DLD1 (cell line): ENCODE measurements around the gene SOD3.

Experiments used
- in situ Hi-C: cut with HindIII; loops from 2 replicates; pipeline ENCODE4 v1.10.0; 2017; ENCODE audit warnings: low sequenced_read_pairs

SOD3 gene

DNA sequence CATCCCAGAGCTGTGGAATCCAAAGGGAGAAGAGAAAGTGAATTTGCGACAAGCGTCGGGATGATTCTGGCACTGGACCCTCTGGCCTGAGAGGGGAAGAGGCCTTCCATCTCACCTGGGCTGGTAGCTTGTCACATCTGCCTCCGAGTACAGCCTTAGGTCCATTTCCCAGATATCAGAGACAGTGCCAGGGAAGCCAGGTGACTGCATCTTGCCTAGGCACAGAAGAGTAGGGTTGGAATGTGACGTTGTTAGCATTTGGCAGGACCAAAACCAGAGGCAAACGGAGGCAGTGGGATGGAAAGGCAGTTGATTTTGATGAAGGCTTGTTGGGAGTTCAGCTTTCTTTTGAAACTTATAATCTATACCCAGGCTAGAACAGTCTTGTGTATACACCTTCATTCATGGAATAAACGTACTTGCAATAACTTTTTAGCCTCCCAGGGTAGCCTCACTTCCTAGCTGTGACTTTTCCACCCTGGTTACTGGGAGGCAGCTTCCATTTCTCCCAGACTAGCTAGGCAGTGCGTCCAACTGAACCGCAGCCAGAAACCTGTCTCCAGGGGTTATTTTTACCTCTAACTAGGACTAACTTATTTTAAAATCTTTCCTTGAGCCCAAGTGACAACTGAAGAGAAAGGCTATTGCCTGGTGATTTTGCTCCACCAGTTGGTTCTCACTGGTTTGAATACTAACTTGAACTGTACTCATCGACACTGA lies 5.9 kb downstream of the SOD3 start:
- in situ Hi-C loops: no loop called here

DNA sequence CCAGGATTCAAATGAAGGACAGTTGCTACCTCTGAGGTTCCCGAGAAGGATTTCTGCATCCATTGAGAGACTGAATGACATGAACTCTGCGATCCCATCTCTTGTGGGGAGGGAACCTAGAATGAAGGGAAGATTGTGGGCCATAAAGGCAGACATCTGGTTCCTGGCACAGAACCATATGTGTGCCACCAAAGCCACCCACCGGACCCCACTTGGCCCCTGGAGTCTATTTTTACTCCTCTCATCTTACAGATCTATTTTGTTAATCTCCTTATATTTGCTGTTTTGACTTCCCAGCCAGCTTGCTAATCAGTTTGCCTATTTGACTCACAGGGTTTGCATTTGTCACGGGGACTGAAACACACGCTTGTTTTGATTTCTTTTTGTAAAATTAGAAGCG lies 7.3 kb downstream of the SOD3 start:
- in situ Hi-C loops: no loop called here

DNA sequence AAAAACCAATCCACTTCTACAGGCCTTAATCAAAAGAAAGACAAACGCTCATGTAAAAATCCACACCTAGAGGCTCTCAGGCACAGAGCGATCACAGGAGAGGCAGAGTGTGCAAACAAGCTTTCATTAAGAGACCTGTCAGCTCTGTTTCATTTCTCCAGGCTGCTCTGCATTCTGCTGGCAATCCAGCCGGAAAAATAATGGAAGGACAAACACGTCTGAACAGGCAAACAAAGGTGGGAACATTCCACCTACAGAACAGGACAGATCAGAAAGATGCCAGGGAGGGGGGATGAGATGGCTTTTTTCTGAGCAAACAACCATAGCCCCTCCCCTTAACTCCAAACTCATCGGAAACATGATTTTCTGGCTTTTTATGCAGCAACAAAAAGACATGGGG lies 9.7 kb downstream of the SOD3 start:
- in situ Hi-C loops: no loop called here

GRCh38 chr4:24805566-24805965 lies 10.2 kb downstream of the SOD3 start:
- in situ Hi-C loops: no loop called here

- in situ Hi-C loops: no loop called here
Observed at GRCh38 chr4:24806206-24806990, 11.0 kb downstream of the SOD3 start.

DNA sequence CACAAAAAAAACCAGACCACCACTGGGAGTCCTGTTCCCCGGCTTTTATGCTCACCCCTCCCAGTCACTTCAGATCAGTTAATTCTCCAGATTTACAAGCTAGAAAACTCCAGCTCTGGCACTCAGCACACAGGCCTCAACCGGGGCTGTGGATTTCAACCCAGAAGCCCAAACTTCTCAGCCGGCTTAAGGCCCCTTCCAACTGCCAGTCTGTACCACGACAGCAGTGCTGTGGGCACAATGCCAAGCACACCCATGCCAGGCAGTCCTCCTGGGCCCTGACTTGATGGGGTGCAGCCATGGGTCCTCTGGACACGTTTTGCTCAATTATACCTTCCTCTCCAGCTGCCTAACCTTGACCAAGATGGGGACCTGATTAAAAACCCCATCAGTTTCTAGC lies 12.2 kb downstream of the SOD3 start:
- in situ Hi-C loops: no loop called here

- in situ Hi-C loops: no loop called here
Observed at GRCh38 chr4:24808261-24808660, 12.9 kb downstream of the SOD3 start.

DNA sequence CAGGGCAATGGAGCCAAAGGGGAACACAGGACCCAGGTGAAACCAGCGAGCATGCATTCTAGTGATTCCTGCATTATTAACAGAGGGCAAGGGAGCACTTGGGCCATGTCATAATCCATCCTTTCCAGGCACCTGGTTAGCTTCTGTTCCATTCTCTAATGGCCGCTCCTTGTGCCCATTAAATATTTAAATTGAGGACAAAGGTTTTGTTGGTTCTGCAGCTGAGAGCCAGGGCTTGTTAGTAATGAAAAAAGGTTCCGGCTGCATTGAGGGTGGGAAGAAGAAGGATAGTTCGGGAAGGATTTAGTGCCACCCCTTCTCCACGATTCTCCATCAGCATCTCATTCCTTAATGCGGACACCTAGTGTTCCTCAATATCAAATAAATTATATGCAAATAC lies 13.6 kb downstream of the SOD3 start:
- in situ Hi-C loops: no loop called here

- in situ Hi-C loops: no loop called here
Observed at GRCh38 chr4:24809376-24809775, 14.0 kb downstream of the SOD3 start.

GRCh38 chr4:24809815-24810405 lies 14.5 kb downstream of the SOD3 start:
- in situ Hi-C loops: no loop called here

- in situ Hi-C loops: no loop called here
Observed at GRCh38 chr4:24810871-24811631, 15.7 kb downstream of the SOD3 start.

GRCh38 chr4:24813732-24814131 lies 18.4 kb downstream of the SOD3 start:
- in situ Hi-C loops: no loop called here

- in situ Hi-C loops: no loop called here
Observed at GRCh38 chr4:24816797-24817196, 21.4 kb downstream of the SOD3 start.

GRCh38 chr4:24820541-24820940 lies 25.2 kb downstream of the SOD3 start:
- in situ Hi-C loops: no loop called here

DNA sequence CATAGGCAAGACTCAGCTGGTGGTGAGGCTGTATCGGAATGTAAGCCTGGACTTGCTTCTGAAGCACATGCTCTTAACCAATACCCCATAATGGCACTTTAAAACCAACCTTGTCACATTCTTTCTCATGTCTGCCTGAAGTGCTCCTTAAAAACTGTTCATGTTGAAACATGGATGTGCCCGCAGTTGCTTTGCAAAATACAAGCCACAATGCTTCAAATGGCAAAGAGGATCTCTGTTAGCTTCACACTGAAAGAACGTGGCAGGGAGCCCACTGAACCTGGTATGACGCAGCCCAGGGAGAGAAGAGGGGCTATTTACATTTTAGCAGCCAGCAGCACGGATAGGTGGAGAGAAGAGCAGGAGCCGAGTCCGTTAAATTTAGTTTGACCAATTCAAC lies 29.3 kb downstream of the SOD3 start:
- in situ Hi-C loops: no loop called here

DNA sequence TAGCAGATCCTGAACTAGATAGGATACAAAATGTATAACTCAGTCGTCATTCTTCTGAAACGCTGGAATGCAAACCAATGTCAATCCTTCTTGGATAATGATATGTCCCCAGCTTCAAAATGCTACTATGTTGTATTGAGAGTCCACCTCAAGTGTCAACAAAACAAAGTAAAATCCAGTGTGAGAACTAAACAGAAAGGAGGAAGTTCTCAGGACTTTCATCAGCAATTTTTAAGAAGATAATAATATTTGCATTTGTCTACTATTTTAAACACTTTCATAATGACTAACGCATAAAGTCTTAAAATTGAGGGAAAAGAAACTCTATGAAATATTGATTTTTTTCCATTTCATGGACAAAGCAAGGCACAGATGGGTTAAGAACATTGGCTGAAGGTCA lies 36.3 kb downstream of the SOD3 start:
- in situ Hi-C loops: no loop called here

DNA sequence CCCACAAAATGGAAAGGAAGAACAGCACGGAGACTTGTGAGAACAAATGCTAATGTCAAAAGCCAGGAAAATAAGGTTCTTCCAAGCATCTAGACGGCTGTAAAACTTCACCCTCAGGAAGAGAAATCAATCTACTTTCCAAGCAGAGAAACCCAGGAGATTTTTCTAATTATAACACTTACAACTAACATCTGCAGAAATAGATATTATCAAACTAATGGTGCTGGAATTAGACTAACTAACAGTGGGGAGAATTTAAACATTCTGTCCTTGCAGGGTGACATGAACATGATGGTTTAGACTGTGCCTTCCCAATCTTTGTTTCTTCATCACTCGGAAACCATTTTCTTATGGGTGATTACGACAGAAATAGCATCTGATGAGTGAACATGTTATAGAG lies 40.3 kb downstream of the SOD3 start:
- in situ Hi-C loops: no loop called here

GRCh38 chr4:24836661-24837242 lies 41.4 kb downstream of the SOD3 start:
- in situ Hi-C loops: no loop called here

DNA sequence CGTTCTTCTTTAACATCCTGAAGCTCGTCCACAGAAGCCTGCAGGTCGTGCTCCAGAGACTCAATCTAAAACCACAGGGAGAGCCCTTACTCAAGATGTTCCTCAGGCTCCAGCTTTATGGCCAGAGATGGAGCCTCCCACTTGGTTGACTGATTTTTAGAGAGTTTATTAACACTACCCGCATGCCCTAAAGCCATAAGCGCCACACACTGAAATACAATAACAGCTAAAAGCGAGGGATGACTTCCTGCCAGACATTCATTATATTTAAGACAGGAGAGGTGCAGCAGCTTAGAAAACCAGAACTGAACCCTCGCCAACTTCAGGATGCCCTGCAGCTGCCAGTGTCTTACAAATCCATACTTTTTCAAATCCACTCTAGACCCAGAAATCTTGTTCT lies 42.0 kb downstream of the SOD3 start:
- in situ Hi-C loops: no loop called here

DNA sequence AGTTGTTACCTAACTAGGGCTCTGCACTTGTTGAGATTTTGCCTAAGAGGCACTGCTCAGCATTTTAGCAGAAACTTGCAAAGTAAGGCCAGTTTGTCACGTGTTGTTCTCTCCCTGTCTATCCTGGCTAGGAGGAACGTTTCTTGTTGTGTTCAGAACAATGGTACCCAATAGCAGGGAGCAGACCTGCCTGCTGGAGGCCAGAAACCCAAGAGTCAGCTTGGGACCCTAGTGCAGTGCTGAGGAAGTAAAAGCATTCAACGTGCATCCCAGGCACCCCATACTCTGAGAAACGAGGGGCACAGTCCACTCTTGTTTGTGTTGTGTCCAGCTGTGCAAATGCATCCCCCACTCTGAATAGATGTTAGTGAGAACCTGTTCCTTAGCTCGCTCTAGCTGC lies 42.4 kb downstream of the SOD3 start:
- in situ Hi-C loops: no loop called here

- in situ Hi-C loops: no loop called here
Observed at GRCh38 chr4:24840362-24840761, 45.0 kb downstream of the SOD3 start.
